Heart left ventricle (tissue), 13 donors: ENCODE data around the gene PADI1.

Experiments
- POLR2A ChIP-seq, 2 donors: fragments of 450-650 bp; IDR thresholded peaks; one replicate each; pipeline ENCODE4 v1.6.1; 2017; ENCODE audit warnings: antibody characterized with exemption in 2 of 2, mild to moderate bottlenecking in 2 of 2, moderate library complexity in 2 of 2
- TF ChIP-seq, protein P1 (sequence below), 12 donors: fragments of 200-600 bp; sonication (generic) in 4 of 12; IDR thresholded peaks; one replicate each; pipeline versions ENCODE4 v1.5.0 to v1.8.0; 2018 to 2022; ENCODE audit warnings: antibody characterized with exemption in 12 of 12, mild to moderate bottlenecking in 5 of 12
- donor health status: ischemic (EF 13 %, LVEDD 7.1; RV severe dilation, severe dysfunction).
- donor health status: DM: no; HTN: yes; CAD: no.
- donor health status: DM: no; HTN: no; CAD: no.
- donor health status: ischemic (EF 25% LVEDD 6.9; RV normal size, moderate dysfunction).
- donor health status: ischemic (EF 25% LVEDD 5.7; RV mildly dilated, moderate dysfunction).
- donor health status: ischemic (EF 35%, LVEDD 5.7; RV mildly dilated, moderate dysfunction).
- donor health status: nonischemic (EF 11% LVEDD 7.7; RV severe dilation, severe dysfunction).
- donor health status: DM: yes; HTN: yes; CAD: no.
- donor health status: PGD.
- donor health status: ischemic (EF 29% LVEDD 5.4; RV normal size, mild dysfunction).
- donor health status: nonischemic (EF 23%, LVEDD 6.1; RV moderate dilation, normal function).

DNA sequence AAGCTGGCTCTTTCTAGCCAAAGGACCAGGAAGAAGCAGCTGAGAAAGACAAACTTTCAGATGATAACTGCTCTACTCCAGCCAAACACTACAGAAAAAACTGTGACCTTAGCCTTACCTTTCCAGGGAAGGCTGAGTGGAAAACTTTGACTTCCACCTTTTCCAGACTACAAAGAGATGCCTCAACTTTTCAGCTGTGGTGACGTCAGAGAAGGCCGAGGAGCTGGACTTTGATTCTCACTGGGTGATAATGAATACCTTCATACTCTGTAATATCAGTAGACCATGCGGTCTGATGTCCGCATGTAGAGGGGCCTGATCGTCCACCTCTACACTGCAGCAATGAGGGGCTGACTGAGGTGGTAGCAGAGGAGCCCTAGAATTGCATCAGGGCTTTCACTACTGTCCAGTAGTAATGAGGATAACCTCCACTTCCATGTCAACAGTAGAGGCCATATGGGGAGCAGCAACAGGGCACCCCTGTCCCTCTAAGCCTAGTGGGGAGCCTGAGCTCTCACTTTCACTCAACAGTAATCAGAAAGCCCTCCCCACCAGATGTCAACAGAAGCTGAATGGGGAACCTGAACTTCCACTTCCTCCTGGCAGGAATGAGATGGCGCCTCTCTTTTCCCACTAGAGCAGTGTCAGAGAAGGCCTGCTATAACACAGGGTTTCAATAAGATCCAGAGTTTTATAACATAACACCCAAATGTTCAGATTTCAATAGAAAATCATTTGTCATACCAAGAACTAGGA is 28.4 kb upstream of the PADI1 start:
- TF ChIP-seq, protein P1, sequence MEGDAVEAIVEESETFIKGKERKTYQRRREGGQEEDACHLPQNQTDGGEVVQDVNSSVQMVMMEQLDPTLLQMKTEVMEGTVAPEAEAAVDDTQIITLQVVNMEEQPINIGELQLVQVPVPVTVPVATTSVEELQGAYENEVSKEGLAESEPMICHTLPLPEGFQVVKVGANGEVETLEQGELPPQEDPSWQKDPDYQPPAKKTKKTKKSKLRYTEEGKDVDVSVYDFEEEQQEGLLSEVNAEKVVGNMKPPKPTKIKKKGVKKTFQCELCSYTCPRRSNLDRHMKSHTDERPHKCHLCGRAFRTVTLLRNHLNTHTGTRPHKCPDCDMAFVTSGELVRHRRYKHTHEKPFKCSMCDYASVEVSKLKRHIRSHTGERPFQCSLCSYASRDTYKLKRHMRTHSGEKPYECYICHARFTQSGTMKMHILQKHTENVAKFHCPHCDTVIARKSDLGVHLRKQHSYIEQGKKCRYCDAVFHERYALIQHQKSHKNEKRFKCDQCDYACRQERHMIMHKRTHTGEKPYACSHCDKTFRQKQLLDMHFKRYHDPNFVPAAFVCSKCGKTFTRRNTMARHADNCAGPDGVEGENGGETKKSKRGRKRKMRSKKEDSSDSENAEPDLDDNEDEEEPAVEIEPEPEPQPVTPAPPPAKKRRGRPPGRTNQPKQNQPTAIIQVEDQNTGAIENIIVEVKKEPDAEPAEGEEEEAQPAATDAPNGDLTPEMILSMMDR (IDR thresholded peaks at IDR 0.05): no peak
- no peak for TF ChIP-seq POLR2A (IDR thresholded peaks at IDR 0.05)
